T-helper 1 cell treated with Interleukin-12 subunit alpha and Interleukin-12 subunit beta and Interleukin-4 antibody, amounts not matched to agents 30 μg/mL and 1 μg/mL, for 36 hours (primary cell): ENCODE measurements around the gene ANTKMT.

Experiments
- H3K27ac Mint-ChIP-seq: one replicate; pipeline ENCODE4 v1.8.0; 2021; ENCODE audit warnings: mild to moderate bottlenecking, mixed read lengths
- H3K27me3 Mint-ChIP-seq: one replicate; pipeline ENCODE4 v1.8.0; 2021; ENCODE audit warnings: low read depth, mixed read lengths
- H3K36me3 Mint-ChIP-seq: one replicate; pipeline ENCODE4 v1.8.0; 2021; ENCODE audit warnings: low read depth, mixed read lengths
- H3K4me1 Mint-ChIP-seq: one replicate; pipeline ENCODE4 v1.8.0; 2021; ENCODE audit warnings: low read depth, mixed read lengths
- H3K4me3 Mint-ChIP-seq: one replicate; pipeline ENCODE4 v1.8.0; 2021; ENCODE audit warnings: mild to moderate bottlenecking, moderate library complexity, mixed read lengths
- H3K9me3 Mint-ChIP-seq: one replicate; pipeline ENCODE4 v1.8.0; 2021; ENCODE audit warnings: mixed read lengths

Gene ANTKMT

DNA sequence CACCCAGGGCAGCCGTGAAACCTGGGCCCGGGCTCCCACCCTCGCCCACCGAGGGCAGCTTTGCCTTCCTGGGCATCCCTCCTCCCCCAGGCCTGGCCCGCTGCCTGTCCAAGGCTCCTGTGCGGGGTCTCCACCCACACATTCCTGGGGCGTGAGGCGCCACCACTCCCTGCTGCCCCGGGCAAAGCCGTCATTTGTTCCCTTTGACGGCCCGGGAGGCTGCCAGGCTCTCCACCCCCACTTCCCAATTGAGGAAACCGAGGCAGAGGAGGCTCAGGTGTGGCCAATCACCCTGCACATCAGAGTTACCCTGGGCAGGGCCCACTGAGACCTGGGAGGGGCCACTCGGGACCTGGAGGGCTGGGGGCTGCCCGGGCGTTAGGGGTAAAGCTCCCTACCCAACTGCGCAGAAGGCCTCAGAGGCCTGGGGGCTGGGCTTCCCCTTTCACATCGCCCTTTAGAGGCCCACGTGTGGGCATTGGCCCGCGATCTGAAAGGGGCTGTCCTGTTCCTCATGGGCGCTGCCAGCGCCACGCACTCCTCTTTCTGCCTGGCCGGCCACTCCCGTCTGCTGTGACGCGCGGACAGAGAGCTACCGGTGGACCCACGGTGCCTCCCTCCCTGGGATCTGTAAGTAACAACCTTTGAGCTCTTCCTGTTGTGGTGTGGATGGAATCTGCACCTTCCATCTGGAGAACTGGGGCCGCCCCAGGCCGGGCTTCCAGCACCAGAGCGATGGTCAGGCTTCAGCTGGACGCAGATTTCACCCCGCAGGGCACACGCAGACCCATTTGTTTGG, 39.8 kb downstream of the ANTKMT start, which contains the start of gene MSLN:
MSLN (plus strand) TSS at position 190 of the 799 bp plus-strand sequence. CDS start 1,947 bp downstream, outside the sequence.
- Mint-ChIP-seq H3K27ac (no peak within 1 kb of the TSS), H3K27me3 (peaks cover 10% of the 10 kb centered on the region), H3K4me1 (no peaks in the 10 kb centered on the region), H3K36me3 (no peaks in the 10 kb centered on the region), H3K4me3 (no peak within 1 kb of the TSS), H3K9me3 (no peaks in the 10 kb centered on the region)

DNA sequence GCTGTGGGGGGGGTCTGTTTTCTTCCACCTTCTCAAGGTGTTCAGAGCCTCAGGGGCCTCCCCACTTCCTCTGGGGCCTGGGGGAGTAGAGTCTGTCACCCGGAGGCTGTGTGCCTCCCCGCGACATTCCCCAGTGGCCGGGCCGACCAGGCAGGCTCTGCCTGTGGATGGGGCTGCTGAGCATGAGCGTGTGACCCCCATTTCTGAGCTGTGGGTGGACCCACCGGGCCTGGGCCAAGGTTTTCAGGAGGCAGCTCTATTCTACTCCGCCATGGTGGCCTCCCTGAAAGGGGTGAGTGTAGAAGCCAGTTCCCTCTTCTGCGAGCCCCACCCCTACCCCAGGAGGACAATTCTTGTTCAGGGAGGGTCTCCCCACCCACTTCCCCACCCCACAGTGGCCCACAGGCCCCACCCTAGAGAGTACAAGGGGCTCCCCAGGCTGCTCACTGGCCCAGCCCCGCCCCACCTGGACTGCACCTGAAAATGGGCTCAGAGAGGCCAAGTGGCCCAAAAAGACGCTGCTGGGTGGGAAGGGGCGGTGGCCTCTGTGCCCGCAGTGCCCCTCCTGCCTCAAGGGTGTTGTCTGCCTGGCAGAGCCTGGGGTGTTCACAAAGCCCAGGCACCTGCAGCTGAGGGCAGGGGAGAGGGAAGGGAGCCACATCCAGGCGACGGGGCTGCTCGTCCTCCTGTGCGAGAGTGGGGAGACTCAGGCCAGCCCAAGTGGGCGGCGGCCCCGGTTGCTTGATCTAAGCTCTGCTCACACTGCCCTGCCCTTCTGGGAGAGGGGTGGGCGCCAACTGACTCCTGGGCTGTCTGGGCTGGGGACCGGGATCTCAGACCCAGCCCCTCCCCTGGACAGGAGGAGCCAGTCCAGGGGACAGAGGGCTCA, 40.9 kb downstream of the ANTKMT start:
- H3K36me3 Mint-ChIP-seq = no peaks in the 10 kb centered on the region
- H3K27me3 Mint-ChIP-seq = peaks cover 6% of the 10 kb centered on the region
- no peak overlapping the region for H3K27ac Mint-ChIP-seq
- H3K9me3 Mint-ChIP-seq = no peaks in the 10 kb centered on the region
- H3K4me1 Mint-ChIP-seq = no peaks in the 10 kb centered on the region
- H3K4me3 Mint-ChIP-seq = no peak overlapping the region

DNA sequence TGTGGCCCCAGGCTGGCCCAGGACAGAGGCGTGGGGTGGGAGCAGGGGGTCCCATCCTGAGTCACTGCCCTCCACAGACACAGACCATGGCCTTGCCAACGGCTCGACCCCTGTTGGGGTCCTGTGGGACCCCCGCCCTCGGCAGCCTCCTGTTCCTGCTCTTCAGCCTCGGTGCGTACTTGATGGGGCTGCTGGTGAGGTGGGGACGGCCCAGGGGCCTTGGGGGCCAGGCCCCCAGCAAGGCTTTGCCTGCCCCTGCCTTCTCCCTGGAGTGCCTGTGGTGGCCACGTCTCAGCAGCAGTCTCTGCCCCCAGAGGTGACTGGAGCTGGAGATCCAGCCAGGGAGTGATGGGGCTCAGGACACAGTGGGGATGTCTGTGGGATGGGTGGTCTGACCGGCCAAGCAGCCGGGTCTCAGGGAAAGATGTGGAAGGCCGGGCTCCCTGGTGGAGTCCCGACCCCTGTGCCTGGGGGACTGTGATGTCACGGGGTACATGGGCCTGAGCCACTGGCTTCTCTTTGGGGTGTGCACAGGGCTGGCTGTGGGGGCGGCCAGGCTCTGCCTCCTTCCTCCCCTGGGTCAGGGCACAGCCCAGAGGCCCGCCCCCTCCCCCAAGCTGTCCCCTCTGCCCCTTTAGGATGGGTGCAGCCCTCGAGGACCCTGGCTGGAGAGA, 41.8 kb downstream of the ANTKMT start:
- Mint-ChIP-seq H3K27me3 (peaks cover 3% of the 10 kb centered on the region), H3K36me3 (no peaks in the 10 kb centered on the region), H3K4me3 (no peak overlapping the region), H3K27ac (no peak overlapping the region), H3K4me1 (no peaks in the 10 kb centered on the region), H3K9me3 (no peaks in the 10 kb centered on the region)

DNA sequence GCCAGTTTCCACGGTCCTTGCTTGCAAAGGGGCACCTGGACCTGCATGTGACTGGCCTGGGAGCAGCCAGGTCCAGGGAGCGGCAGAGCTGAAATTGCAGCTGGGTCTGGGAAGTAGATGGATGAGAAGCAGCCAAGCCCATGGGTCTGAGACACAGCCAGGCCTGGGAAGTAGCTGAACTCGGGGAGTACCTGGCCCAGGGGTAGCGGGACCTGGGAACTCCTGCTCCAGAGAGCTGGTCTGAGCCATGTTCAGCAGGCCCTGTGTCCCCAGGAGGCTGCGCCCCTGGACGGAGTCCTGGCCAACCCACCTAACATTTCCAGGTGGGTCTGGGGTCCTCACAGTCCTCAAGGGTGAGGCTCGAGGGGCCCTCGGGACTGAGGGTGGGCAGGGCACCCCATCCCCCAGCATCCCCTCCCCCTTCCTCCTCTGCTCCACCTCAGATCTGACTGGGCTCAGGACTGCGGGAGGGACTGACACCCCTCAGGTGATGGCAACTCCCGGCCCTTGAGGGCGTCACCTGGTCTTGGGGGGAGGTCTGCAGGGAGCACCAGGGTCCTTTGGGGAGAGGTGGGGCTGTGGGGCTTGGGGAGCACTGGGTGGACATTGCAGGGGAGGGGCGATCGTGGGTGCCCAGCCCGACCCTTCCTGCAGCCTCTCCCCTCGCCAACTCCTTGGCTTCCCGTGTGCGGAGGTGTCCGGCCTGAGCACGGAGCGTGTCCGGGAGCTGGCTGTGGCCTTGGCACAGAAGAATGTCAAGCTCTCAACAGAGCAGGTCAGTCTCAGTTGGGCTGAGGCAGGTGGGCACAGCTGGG, 42.6 kb downstream of the ANTKMT start:
- Mint-ChIP-seq H3K36me3 (no peaks in the 10 kb centered on the region), H3K4me3 (no peak overlapping the region), H3K27me3 (no peaks in the 10 kb centered on the region), H3K4me1 (no peaks in the 10 kb centered on the region), H3K9me3 (no peaks in the 10 kb centered on the region), H3K27ac (no peak overlapping the region)

DNA sequence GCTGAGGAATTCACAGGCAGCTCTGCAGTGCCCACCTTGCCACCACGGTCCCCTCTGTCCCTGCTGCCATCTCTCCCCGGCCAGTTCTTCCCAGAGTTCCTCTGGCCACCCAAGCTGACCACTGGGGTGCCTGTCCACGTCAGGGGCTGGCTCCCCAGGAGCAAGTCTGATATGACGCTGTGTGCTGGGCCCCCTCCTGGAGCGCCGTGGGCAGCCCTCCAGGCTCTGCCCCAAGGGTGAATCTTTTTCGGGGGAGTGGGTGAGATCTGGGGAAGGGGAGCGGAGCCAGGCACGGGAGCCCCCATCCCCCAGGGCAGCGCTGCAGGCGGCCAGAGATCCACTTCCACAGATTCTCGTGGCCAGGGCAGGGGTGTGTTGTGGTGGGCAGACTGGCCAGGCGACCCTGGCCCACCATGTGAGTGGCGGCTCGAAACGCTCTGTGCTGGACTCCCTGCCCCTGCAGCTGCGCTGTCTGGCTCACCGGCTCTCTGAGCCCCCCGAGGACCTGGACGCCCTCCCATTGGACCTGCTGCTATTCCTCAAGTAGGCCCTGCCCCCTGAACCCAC, 43.3 kb downstream of the ANTKMT start:
- H3K4me1 Mint-ChIP-seq = no peaks in the 10 kb centered on the region
- no peaks in the 10 kb centered on the region for H3K9me3 Mint-ChIP-seq
- H3K27ac Mint-ChIP-seq = no peak overlapping the region
- H3K36me3 Mint-ChIP-seq = no peaks in the 10 kb centered on the region
- no peaks in the 10 kb centered on the region for H3K27me3 Mint-ChIP-seq
- no peak overlapping the region for H3K4me3 Mint-ChIP-seq

DNA sequence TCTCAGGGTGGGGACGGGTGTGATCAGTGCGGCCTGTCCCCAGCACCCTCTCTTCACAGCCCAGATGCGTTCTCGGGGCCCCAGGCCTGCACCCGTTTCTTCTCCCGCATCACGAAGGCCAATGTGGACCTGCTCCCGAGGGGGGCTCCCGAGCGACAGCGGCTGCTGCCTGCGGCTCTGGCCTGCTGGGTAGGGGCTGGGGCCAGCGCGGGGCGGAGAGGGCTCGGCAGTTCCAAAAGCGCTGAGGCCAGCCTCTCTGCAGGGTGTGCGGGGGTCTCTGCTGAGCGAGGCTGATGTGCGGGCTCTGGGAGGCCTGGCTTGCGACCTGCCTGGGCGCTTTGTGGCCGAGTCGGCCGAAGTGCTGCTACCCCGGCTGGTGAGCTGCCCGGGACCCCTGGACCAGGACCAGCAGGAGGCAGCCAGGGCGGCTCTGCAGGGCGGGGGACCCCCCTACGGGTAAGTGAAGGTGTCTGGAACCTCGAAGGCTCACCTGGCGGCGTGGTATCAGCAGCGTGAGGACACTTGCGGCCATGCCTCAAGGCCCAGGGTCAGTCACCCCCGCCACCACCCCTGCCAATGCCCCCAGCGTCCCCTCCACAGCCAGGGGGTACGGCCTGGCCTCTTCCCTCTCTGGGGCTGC, 44.0 kb downstream of the ANTKMT start:
- Mint-ChIP-seq H3K4me1 (no peaks in the 10 kb centered on the region), H3K36me3 (no peaks in the 10 kb centered on the region), H3K27ac (no peak overlapping the region), H3K27me3 (no peaks in the 10 kb centered on the region), H3K4me3 (no peak overlapping the region), H3K9me3 (no peaks in the 10 kb centered on the region)

DNA sequence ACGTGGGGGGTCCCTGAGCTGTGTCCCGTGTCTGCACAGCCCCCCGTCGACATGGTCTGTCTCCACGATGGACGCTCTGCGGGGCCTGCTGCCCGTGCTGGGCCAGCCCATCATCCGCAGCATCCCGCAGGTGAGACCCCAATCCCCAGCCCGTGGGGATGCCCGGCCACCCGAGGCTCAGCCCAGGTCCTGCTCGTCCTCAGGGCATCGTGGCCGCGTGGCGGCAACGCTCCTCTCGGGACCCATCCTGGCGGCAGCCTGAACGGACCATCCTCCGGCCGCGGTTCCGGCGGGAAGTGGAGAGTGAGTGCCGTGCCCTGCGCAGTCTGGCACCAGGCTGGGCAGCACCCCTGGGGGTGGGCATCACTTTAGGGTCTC, 44.5 kb downstream of the ANTKMT start:
- Mint-ChIP-seq H3K4me1 (no peaks in the 10 kb centered on the region), H3K27ac (no peak overlapping the region), H3K9me3 (no peaks in the 10 kb centered on the region), H3K36me3 (no peaks in the 10 kb centered on the region), H3K4me3 (no peak overlapping the region), H3K27me3 (no peaks in the 10 kb centered on the region)

DNA sequence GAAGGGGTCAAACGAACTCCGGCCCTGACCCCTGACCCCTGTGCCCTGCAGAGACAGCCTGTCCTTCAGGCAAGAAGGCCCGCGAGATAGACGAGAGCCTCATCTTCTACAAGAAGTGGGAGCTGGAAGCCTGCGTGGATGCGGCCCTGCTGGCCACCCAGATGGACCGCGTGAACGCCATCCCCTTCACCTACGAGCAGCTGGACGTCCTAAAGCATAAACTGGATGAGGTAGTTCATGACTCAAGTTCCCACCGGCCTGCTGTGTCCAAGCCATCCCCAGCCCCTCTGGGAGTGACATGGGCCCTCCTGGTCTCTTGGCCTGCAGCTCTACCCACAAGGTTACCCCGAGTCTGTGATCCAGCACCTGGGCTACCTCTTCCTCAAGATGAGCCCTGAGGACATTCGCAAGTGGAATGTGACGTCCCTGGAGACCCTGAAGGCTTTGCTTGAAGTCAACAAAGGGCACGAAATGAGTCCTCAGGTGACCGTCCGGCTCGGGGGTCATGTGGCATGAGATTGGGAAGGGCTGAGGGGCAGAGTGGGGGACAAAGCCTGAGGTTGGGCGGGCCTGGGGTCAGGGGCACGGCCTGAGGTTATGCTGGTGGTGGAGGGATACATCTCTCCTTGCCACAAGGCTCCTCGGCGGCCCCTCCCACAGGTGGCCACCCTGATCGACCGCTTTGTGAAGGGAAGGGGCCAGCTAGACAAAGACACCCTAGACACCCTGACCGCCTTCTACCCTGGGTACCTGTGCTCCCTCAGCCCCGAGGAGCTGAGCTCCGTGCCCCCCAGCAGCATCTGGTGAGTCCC, 45.3 kb downstream of the ANTKMT start:
- H3K27ac Mint-ChIP-seq = no peak overlapping the region
- no peaks in the 10 kb centered on the region for H3K9me3 Mint-ChIP-seq
- no peaks in the 10 kb centered on the region for H3K27me3 Mint-ChIP-seq
- no peaks in the 10 kb centered on the region for H3K4me1 Mint-ChIP-seq
- no peak overlapping the region for H3K4me3 Mint-ChIP-seq
- no peaks in the 10 kb centered on the region for H3K36me3 Mint-ChIP-seq

DNA sequence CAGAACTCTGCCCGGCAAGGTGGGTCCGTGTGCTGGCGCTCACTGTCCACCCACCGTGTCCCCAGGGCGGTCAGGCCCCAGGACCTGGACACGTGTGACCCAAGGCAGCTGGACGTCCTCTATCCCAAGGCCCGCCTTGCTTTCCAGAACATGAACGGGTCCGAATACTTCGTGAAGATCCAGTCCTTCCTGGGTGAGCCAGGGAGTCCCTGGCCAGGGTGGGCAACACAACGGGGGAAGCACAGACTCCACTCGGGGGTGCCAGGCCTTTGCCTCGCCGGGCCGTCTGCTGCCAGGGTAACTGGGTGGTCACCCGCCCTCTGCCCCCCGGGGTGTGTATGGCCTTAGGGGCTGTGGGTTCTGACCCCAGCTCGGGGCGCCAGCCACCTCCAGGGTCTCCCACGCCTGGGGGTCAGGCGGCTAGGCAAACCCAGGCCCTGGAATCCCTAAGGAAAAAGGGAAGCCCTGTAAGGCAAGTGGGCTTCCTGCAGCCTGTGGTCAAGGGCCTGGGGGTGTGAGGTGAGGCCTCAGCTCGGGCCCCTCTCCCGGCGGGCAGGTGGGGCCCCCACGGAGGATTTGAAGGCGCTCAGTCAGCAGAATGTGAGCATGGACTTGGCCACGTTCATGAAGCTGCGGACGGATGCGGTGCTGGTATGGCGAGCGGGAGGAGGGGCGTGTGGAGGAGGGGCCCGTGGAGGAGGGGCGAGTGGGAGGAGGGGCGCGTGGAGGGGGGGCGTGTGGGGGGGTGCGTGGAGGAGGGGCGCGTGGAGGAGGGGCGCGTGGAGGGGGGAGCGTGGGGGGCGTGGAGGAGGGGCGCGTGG, 46.1 kb downstream of the ANTKMT start:
- Mint-ChIP-seq H3K4me1 (no peaks in the 10 kb centered on the region), H3K4me3 (no peak overlapping the region), H3K36me3 (no peaks in the 10 kb centered on the region), H3K27ac (no peak overlapping the region), H3K27me3 (no peaks in the 10 kb centered on the region), H3K9me3 (no peaks in the 10 kb centered on the region)

DNA sequence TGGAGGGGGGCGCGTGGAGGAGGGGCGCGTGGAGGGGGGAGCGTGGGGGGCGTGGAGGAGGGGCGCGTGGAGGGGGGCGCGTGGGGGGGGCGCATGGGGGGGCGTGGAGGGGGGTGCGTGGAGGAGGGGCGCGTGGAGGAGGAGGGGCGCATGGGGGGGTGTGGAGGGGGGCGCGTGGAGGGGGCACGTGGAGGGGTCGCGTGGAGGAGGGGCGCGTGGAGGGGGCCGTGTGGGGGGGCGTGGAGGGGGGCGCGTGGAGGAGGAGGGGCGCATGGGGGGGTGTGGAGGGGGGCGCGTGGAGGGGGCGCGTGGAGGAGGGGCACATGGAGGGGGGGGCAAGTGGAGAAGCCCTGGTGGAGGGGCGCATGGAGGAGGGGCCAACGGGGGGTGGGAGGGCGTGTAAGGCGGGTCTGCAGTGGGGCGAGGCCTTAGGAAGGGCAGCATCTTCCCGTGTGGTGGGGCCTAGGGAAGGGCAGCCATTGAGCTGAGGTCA, 46.8 kb downstream of the ANTKMT start:
- H3K4me1 Mint-ChIP-seq = no peaks in the 10 kb centered on the region
- no peaks in the 10 kb centered on the region for H3K9me3 Mint-ChIP-seq
- no peak overlapping the region for H3K27ac Mint-ChIP-seq
- no peaks in the 10 kb centered on the region for H3K27me3 Mint-ChIP-seq
- H3K4me3 Mint-ChIP-seq = no peak overlapping the region
- H3K36me3 Mint-ChIP-seq = no peaks in the 10 kb centered on the region

DNA sequence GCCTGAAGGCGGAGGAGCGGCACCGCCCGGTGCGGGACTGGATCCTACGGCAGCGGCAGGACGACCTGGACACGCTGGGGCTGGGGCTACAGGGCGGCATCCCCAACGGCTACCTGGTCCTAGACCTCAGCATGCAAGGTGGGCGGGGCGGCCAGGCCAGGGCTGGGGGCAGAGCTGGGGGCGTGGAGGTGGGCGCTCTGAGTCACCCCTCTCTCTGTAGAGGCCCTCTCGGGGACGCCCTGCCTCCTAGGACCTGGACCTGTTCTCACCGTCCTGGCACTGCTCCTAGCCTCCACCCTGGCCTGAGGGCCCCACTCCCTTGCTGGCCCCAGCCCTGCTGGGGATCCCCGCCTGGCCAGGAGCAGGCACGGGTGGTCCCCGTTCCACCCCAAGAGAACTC, 47.5 kb downstream of the ANTKMT start:
- H3K27ac Mint-ChIP-seq = no peak overlapping the region
- H3K36me3 Mint-ChIP-seq = no peaks in the 10 kb centered on the region
- no peaks in the 10 kb centered on the region for H3K4me1 Mint-ChIP-seq
- H3K27me3 Mint-ChIP-seq = no peaks in the 10 kb centered on the region
- H3K9me3 Mint-ChIP-seq = no peaks in the 10 kb centered on the region
- H3K4me3 Mint-ChIP-seq = no peak overlapping the region

DNA sequence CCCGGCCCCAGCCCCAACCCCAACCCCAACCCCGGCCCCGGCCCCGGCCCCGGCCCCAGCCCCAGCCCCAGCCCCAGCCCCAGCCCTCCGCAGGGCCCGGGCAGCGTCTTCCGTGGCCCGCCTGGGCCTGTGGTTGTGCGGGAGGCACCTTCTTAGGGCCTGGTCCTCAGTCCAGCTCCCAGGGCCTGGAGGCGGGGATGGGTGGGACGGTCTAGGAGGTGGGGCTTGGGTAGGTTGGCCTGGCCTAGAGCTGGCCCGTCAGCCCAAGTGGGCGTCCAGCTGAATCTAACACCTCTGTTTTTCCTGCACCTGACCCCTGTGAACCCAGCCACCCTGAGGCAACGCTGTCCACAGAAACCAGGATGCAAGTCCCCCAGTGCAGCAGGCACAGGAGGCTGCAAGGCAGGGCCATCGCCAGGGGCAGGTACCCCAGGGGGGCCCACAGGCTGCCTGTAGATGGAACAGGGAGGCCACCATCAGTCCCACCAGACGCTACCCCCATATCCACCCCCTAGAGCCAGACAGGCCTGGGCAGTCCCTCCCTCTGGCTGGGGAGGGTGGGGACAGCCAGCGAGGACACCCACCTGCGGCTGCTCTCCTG, 48.3 kb downstream of the ANTKMT start:
- Mint-ChIP-seq H3K4me3 (no peak overlapping the region), H3K27me3 (no peaks in the 10 kb centered on the region)

More for the DNA sequence above, 48.3 kb downstream of the ANTKMT start:
- H3K27ac Mint-ChIP-seq = no peak overlapping the region
- no peaks in the 10 kb centered on the region for H3K4me1 Mint-ChIP-seq
- no peaks in the 10 kb centered on the region for H3K36me3 Mint-ChIP-seq
- no peaks in the 10 kb centered on the region for H3K9me3 Mint-ChIP-seq
